Neutrophil (primary cell): ENCODE results near the gene SLC36A2.

ENCODE experiments used
- H3K27ac ChIP-seq: fragments of 200-600 bp; sonication (generic); 2 replicates; pipeline ENCODE4 v1.5.1; 2016; ENCODE audit warnings: mild to moderate bottlenecking, moderate library complexity
- H3K27me3 ChIP-seq: fragments of 200-600 bp; sonication (generic); 2 replicates; pipeline ENCODE4 v1.6.0; 2016; ENCODE audit warnings: mild to moderate bottlenecking
- H3K36me3 ChIP-seq: fragments of 200-600 bp; sonication (generic); 2 replicates; pipeline ENCODE4 v1.5.1; 2017
- H3K4me1 ChIP-seq, 2 experiments: fragments of 200-600 bp in 1 of 2; sonication (generic) in 1 of 2; 1 replicate in 1 of 2; 2 replicates in 1 of 2; pipeline versions ENCODE4 v1.5.1 to v1.6.1; 2013 to 2016; ENCODE audit warnings: low read depth in 1 of 2, low read length in 1 of 2, mild to moderate bottlenecking in 1 of 2, moderate library complexity in 1 of 2; ENCODE audit not compliant: control insufficient read depth in 1 of 2, insufficient read depth in 1 of 2
- H3K4me3 ChIP-seq, 2 experiments: fragments of 200-600 bp in 1 of 2; sonication (generic) in 1 of 2; 1 replicate in 1 of 2; 2 replicates in 1 of 2; pipeline ENCODE4 v1.5.1; 2013 to 2016; ENCODE audit warnings: low read depth in 1 of 2, low read length in 1 of 2, mild to moderate bottlenecking in 1 of 2, moderate library complexity in 1 of 2
- H3K9me3 ChIP-seq: fragments of 200-600 bp; sonication (generic); 2 replicates; pipeline ENCODE4 v1.5.1; 2016
- TF ChIP-seq, protein P1 (sequence below): fragments of 200-600 bp; sonication (generic); IDR thresholded peaks from 2 replicates; pipeline ENCODE4 v1.5.1; 2016; ENCODE audit warnings: antibody characterized with exemption

Gene SLC36A2

DNA sequence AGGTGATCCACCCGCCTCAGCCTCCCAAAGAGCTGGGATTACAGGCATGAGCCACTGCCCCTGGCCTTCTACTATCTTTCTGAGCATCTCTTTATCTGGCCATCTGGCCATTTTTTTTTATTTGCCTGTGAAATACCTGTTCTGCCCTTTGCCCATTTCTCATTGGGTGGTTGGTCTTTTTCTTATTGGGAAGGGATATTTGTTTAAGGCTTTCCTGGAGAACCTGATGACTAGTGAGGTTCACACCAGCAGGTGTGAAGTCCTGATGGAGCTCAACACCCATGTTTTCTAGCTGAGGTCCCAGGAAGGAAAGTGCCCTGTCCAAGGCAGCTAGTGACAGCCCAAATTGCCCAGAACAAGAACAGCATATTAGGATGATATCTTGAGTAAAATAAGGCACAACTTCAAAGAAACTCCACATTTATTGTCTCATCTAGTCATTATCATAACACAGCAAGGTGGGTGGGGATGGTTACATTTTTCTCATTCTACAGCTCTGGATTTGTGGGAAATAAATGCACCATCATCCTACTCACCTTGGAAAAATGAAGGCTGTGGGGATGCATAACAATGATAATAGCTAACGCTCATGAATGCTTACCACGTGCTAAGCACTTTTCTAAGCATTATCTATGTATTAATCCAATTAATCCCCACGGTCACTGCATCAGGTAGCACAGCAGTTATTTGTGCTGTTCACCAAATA is 64.1 kb downstream of the SLC36A2 start:
- H3K4me3 ChIP-seq: no peak overlapping the region
- H3K4me1 ChIP-seq: no peaks in the 10 kb centered on the region
- H3K9me3 ChIP-seq: no peaks in the 10 kb centered on the region
- TF ChIP-seq, protein P1, sequence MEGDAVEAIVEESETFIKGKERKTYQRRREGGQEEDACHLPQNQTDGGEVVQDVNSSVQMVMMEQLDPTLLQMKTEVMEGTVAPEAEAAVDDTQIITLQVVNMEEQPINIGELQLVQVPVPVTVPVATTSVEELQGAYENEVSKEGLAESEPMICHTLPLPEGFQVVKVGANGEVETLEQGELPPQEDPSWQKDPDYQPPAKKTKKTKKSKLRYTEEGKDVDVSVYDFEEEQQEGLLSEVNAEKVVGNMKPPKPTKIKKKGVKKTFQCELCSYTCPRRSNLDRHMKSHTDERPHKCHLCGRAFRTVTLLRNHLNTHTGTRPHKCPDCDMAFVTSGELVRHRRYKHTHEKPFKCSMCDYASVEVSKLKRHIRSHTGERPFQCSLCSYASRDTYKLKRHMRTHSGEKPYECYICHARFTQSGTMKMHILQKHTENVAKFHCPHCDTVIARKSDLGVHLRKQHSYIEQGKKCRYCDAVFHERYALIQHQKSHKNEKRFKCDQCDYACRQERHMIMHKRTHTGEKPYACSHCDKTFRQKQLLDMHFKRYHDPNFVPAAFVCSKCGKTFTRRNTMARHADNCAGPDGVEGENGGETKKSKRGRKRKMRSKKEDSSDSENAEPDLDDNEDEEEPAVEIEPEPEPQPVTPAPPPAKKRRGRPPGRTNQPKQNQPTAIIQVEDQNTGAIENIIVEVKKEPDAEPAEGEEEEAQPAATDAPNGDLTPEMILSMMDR: no peak
- no peaks in the 10 kb centered on the region for H3K36me3 ChIP-seq
- H3K27me3 ChIP-seq: no peaks in the 10 kb centered on the region
- H3K27ac ChIP-seq: no peak overlapping the region

- H3K4me3 ChIP-seq: no peak overlapping the region
- H3K36me3 ChIP-seq: no peaks in the 10 kb centered on the region
- H3K27me3 ChIP-seq: no peaks in the 10 kb centered on the region
- no peak overlapping the region for H3K27ac ChIP-seq
- no peaks in the 10 kb centered on the region for H3K4me1 ChIP-seq
- no peaks in the 10 kb centered on the region for H3K9me3 ChIP-seq
- TF ChIP-seq, protein P1: no peak
These were observed 66.2 kb downstream of the SLC36A2 start for GRCh38 chr5:151281001-151281639.

DNA sequence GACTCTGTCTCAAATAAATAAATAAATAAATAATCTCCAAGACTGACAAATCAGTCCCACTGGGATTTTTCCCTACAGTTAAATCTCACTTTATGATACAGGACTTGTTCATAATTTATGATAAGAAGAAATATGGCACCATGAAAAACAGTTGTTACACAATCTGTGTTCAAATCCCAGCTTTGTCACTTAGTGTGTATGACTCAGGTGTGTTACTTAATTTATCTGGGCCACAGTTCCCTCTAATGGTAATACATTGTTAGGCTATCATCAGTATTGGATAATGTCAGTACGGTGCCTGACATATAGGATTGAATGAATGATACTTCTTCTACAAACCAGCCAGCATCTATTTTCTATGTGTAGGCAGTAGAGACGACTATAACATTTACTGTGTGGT is 66.9 kb downstream of the SLC36A2 start:
- H3K36me3 ChIP-seq: no peaks in the 10 kb centered on the region
- H3K4me3 ChIP-seq: no peak overlapping the region
- TF ChIP-seq, protein P1: no peak

GRCh38 chr5:151278845-151279244 is 68.5 kb downstream of the SLC36A2 start:
- TF ChIP-seq, protein P1: no peak
- H3K4me1 ChIP-seq: no peaks in the 10 kb centered on the region
- H3K27me3 ChIP-seq: no peaks in the 10 kb centered on the region
- no peaks in the 10 kb centered on the region for H3K36me3 ChIP-seq
- H3K4me3 ChIP-seq: no peak overlapping the region
- H3K9me3 ChIP-seq: no peaks in the 10 kb centered on the region
- no peak overlapping the region for H3K27ac ChIP-seq

More for the DNA sequence above, 66.9 kb downstream of the SLC36A2 start:
- H3K27me3 ChIP-seq: no peaks in the 10 kb centered on the region
- H3K27ac ChIP-seq: no peak overlapping the region
- no peaks in the 10 kb centered on the region for H3K9me3 ChIP-seq
- no peaks in the 10 kb centered on the region for H3K4me1 ChIP-seq

DNA sequence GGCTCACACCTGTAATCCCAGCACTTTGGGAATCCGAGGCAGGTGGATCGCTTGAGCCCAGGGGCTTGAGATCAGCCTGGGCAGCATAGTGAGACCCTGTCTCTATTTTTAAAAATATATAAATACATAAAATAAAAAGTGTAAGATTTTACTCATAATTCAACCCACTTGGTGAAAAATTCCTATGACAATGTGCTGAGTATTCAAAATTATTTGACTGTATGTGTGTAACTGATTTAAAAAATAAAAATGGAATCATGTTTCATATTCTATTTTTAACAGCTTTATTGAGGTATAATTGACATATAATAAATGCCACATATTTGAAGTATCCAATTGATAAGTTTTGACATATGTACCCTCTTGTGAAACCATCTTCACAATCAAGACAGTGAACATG is 71.6 kb downstream of the SLC36A2 start:
- no peaks in the 10 kb centered on the region for H3K9me3 ChIP-seq
- H3K36me3 ChIP-seq: no peaks in the 10 kb centered on the region
- no peaks in the 10 kb centered on the region for H3K27me3 ChIP-seq
- no peak overlapping the region for H3K4me3 ChIP-seq
- no peaks in the 10 kb centered on the region for H3K4me1 ChIP-seq
- no peak overlapping the region for H3K27ac ChIP-seq
- TF ChIP-seq, protein P1: no peak
